Measurements from ENCODE around the gene ITGAE. TPM values are rescaled to one million over a fixed set of nuclear protein-coding genes. Genes with fewer than 3 reads are reported as not detected.
"Not testable (repeated sequence)": the region's sequence is repeated elsewhere in the genome, so short reads cannot be mapped to it uniquely, and the experiment has no call there.

ITGAE gene
- total RNA-seq = 5.6 TPM

- no peak for ATAC-seq
Observed at GRCh38 chr17:3800362-3801271, at the start of gene ITGAE. Gene ITGAE, minus strand, starts transcription at chr17:3801188. Its CDS starts 44 bp downstream, at chr17:3801144.

GRCh38 chr17:3848229-3848835, 47.3 kb upstream of the ITGAE start:
- DNase-seq (ENCODE audit: low spot score) (no peak), ATAC-seq (no peak)

More at GRCh38 chr17:3800362-3801271, at the start of gene ITGAE:
- DNase-seq (ENCODE audit: low spot score) = peak; percentile 44

GRCh38 chr17:3847165-3847670, 46.2 kb upstream of the ITGAE start:
- DNase-seq (ENCODE audit: low spot score) (no peak), ATAC-seq (no peak)

GRCh38 chr17:3846437-3847164, 45.6 kb upstream of the ITGAE start:
- no peak for DNase-seq (ENCODE audit: low spot score)
- ATAC-seq = no peak

GRCh38 chr17:3845621-3846436, 44.8 kb upstream of the ITGAE start, which contains the start of gene NCBP3:
Gene NCBP3, minus strand, starts transcription at chr17:3846246. Its CDS starts 23 bp downstream, at chr17:3846223.
- ATAC-seq (peak; percentile 98), DNase-seq (ENCODE audit: low spot score) (peak; percentile 91)

- ATAC-seq = no peak
Observed at GRCh38 chr17:3845291-3845620, 44.3 kb upstream of the ITGAE start.

GRCh38 chr17:3844556-3844955, 43.6 kb upstream of the ITGAE start:
- not testable (repeated sequence) for DNase-seq (ENCODE audit: low spot score); ATAC-seq

More at GRCh38 chr17:3845291-3845620, 44.3 kb upstream of the ITGAE start:
- no peak for DNase-seq (ENCODE audit: low spot score)

GRCh38 chr17:3843935-3844516, 43.0 kb upstream of the ITGAE start:
- no peak for DNase-seq (ENCODE audit: low spot score)
- peak; percentile 64 for ATAC-seq

GRCh38 chr17:3838206-3838605, 37.2 kb upstream of the ITGAE start:
- DNase-seq (ENCODE audit: low spot score) (no peak), ATAC-seq (no peak)

- DNase-seq (ENCODE audit: low spot score) = no peak
- no peak for ATAC-seq
Observed at GRCh38 chr17:3836551-3836950, 35.6 kb upstream of the ITGAE start.

- ATAC-seq = peak; percentile 88
- no peak for DNase-seq (ENCODE audit: low spot score)
Observed at GRCh38 chr17:3835410-3836229, 34.6 kb upstream of the ITGAE start.

GRCh38 chr17:3834811-3835210, 33.8 kb upstream of the ITGAE start:
- DNase-seq (ENCODE audit: low spot score) = no peak
- no peak for ATAC-seq

- DNase-seq (ENCODE audit: low spot score) = no peak
- ATAC-seq = no peak
Observed at GRCh38 chr17:3828852-3829232, 27.9 kb upstream of the ITGAE start.

- DNase-seq (ENCODE audit: low spot score) (no peak), ATAC-seq (no peak)
Observed at GRCh38 chr17:3828151-3828851, 27.3 kb upstream of the ITGAE start.

GRCh38 chr17:3827124-3827773, 26.3 kb upstream of the ITGAE start:
- ATAC-seq (peak; percentile 91), DNase-seq (ENCODE audit: low spot score) (no peak)

- no peak for DNase-seq (ENCODE audit: low spot score)
- no peak for ATAC-seq
Observed at GRCh38 chr17:3826191-3826590, 25.2 kb upstream of the ITGAE start.

GRCh38 chr17:3821101-3821500, 20.1 kb upstream of the ITGAE start:
- DNase-seq (ENCODE audit: low spot score) = no peak
- no peak for ATAC-seq

GRCh38 chr17:3818786-3819185, 17.8 kb upstream of the ITGAE start:
- DNase-seq (ENCODE audit: low spot score) = no peak
- no peak for ATAC-seq
